ENCODE measurements around the gene IGF2BP2.
"Not testable (repeated sequence)": the region's sequence is repeated elsewhere in the genome, so short reads cannot be mapped to it uniquely, and the experiment has no call there.

Gene IGF2BP2

GRCh38 chr3:185823078-185824044 lies 1.5 kb downstream of the IGF2BP2 start:
- Histone ChIP-seq H3K4me1 (ENCODE audit: control insufficient read depth, insufficient read depth, low read length, poor library complexity, severe bottlenecking) (peaks cover 8% of the 10 kb centered on the region), H3K9me3 (ENCODE audit: control insufficient read depth, low read length) (peaks cover 8% of the 10 kb centered on the region), H3K27ac (ENCODE audit: low read depth, low read length, severe bottlenecking) (peak overlapping the region; percentile 96), H3K36me3 (ENCODE audit: control insufficient read depth, insufficient read depth, low read length) (peaks cover 13% of the 10 kb centered on the region), H3K4me3 (ENCODE audit: extremely low read depth, insufficient read depth, low read length, poor library complexity, severe bottlenecking) (peak overlapping the region; percentile 75)
- 0 to 1% methylated on average over 47 to 57 of the region's 84 CpGs for WGBS, 2 experiments (ENCODE audit: insufficient coverage in 2 of 2)

GRCh38 chr3:185822221-185823000 lies 2.4 kb downstream of the IGF2BP2 start:
- peak overlapping the region; percentile 96 for H3K27ac ChIP-seq (ENCODE audit: low read depth, low read length, severe bottlenecking)
- 9 to 20% methylated on average over 1 to 3 of the region's 9 CpGs for WGBS, 2 experiments (ENCODE audit: insufficient coverage in 2 of 2)
- H3K9me3 ChIP-seq (ENCODE audit: control insufficient read depth, low read length) = peaks cover 3% of the 10 kb centered on the region
- H3K4me1 ChIP-seq (ENCODE audit: control insufficient read depth, insufficient read depth, low read length, poor library complexity, severe bottlenecking) = peaks cover 8% of the 10 kb centered on the region
- peak overlapping the region; percentile 75 for H3K4me3 ChIP-seq (ENCODE audit: extremely low read depth, insufficient read depth, low read length, poor library complexity, severe bottlenecking)
- H3K36me3 ChIP-seq (ENCODE audit: control insufficient read depth, insufficient read depth, low read length) = peaks cover 3% of the 10 kb centered on the region

- 7 to 18% methylated on average over 1 to 2 of the region's 6 CpGs for WGBS, 2 experiments (ENCODE audit: insufficient coverage in 2 of 2)
- peak overlapping the region; percentile 96 for H3K27ac ChIP-seq (ENCODE audit: low read depth, low read length, severe bottlenecking)
Measured at GRCh38 chr3:185820973-185821758, 3.7 kb downstream of the IGF2BP2 start.

GRCh38 chr3:185818267-185818875 lies 6.5 kb downstream of the IGF2BP2 start:
- Histone ChIP-seq H3K4me3 (ENCODE audit: extremely low read depth, insufficient read depth, low read length, poor library complexity, severe bottlenecking) (no peak overlapping the region), H3K9me3 (ENCODE audit: control insufficient read depth, low read length) (no peaks in the 10 kb centered on the region), H3K27ac (ENCODE audit: low read depth, low read length, severe bottlenecking) (no peak overlapping the region), H3K36me3 (ENCODE audit: control insufficient read depth, insufficient read depth, low read length) (no peaks in the 10 kb centered on the region), H3K4me1 (ENCODE audit: control insufficient read depth, insufficient read depth, low read length, poor library complexity, severe bottlenecking) (peaks cover 38% of the 10 kb centered on the region)

More at GRCh38 chr3:185820973-185821758, 3.7 kb downstream of the IGF2BP2 start:
- Histone ChIP-seq H3K36me3 (ENCODE audit: control insufficient read depth, insufficient read depth, low read length) (no peaks in the 10 kb centered on the region), H3K9me3 (ENCODE audit: control insufficient read depth, low read length) (no peaks in the 10 kb centered on the region), H3K4me3 (ENCODE audit: extremely low read depth, insufficient read depth, low read length, poor library complexity, severe bottlenecking) (peak overlapping the region; percentile 27), H3K4me1 (ENCODE audit: control insufficient read depth, insufficient read depth, low read length, poor library complexity, severe bottlenecking) (peaks cover 12% of the 10 kb centered on the region)

- Histone ChIP-seq H3K36me3 (ENCODE audit: control insufficient read depth, insufficient read depth, low read length) (peaks cover 4% of the 10 kb centered on the region), H3K9me3 (ENCODE audit: control insufficient read depth, low read length) (no peaks in the 10 kb centered on the region), H3K4me1 (ENCODE audit: control insufficient read depth, insufficient read depth, low read length, poor library complexity, severe bottlenecking) (peaks cover 60% of the 10 kb centered on the region), H3K27ac (ENCODE audit: low read depth, low read length, severe bottlenecking) (peak overlapping the region; percentile 48), H3K4me3 (ENCODE audit: extremely low read depth, insufficient read depth, low read length, poor library complexity, severe bottlenecking) (no peak overlapping the region)
- 38 to 51% methylated on average over 4 of the region's 11 CpGs for WGBS, 2 experiments (ENCODE audit: insufficient coverage in 2 of 2)
Measured at GRCh38 chr3:185815391-185816282, 9.2 kb downstream of the IGF2BP2 start.

DNA sequence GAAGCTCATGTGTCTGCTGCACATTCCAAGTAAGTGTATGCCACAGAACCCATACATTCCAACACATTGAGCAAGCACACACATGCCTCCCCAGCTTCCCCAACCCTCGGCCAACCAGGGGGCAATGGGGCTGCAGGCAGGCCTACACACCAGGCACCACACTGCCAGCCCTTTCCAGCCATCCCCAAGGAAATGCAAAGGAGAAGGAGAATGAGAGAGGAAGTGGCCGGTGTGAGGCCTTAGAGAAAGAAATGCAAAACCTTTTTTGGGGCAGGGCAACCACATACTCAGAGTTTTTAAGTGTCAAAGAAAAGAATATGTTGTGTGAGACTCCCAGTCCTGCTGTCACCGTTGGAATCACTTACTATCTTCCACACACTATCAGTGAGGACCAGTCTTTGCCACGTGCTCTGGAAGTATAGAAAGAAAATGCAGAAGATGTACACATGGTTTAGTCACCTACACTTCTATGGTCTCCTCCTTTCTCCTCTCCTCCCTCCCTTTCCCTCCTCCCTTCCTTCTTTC lies 11.1 kb downstream of the IGF2BP2 start:
- H3K4me1 ChIP-seq (ENCODE audit: control insufficient read depth, insufficient read depth, low read length, poor library complexity, severe bottlenecking) = peaks cover 52% of the 10 kb centered on the region
- 17% methylated on average over 2 of the region's 4 CpGs; no CpG with 5 or more reads in 1 of the 2 experiments for WGBS, 2 experiments (ENCODE audit: insufficient coverage in 2 of 2)
- peaks cover 15% of the 10 kb centered on the region for H3K36me3 ChIP-seq (ENCODE audit: control insufficient read depth, insufficient read depth, low read length)
- H3K9me3 ChIP-seq (ENCODE audit: control insufficient read depth, low read length) = no peaks in the 10 kb centered on the region
- H3K27ac ChIP-seq (ENCODE audit: low read depth, low read length, severe bottlenecking) = peak overlapping the region; percentile 87
- H3K4me3 ChIP-seq (ENCODE audit: extremely low read depth, insufficient read depth, low read length, poor library complexity, severe bottlenecking) = no peak overlapping the region

GRCh38 chr3:185813205-185813604 lies 11.6 kb downstream of the IGF2BP2 start:
- H3K36me3 ChIP-seq (ENCODE audit: control insufficient read depth, insufficient read depth, low read length) = peaks cover 18% of the 10 kb centered on the region
- no peak overlapping the region for H3K4me3 ChIP-seq (ENCODE audit: extremely low read depth, insufficient read depth, low read length, poor library complexity, severe bottlenecking)
- peaks cover 52% of the 10 kb centered on the region for H3K4me1 ChIP-seq (ENCODE audit: control insufficient read depth, insufficient read depth, low read length, poor library complexity, severe bottlenecking)
- H3K27ac ChIP-seq (ENCODE audit: low read depth, low read length, severe bottlenecking) = peak overlapping the region; percentile 87
- no peaks in the 10 kb centered on the region for H3K9me3 ChIP-seq (ENCODE audit: control insufficient read depth, low read length)
- 70 to 80% methylated on average over 1 to 2 of the region's 2 CpGs for WGBS, 2 experiments (ENCODE audit: insufficient coverage in 2 of 2)

DNA sequence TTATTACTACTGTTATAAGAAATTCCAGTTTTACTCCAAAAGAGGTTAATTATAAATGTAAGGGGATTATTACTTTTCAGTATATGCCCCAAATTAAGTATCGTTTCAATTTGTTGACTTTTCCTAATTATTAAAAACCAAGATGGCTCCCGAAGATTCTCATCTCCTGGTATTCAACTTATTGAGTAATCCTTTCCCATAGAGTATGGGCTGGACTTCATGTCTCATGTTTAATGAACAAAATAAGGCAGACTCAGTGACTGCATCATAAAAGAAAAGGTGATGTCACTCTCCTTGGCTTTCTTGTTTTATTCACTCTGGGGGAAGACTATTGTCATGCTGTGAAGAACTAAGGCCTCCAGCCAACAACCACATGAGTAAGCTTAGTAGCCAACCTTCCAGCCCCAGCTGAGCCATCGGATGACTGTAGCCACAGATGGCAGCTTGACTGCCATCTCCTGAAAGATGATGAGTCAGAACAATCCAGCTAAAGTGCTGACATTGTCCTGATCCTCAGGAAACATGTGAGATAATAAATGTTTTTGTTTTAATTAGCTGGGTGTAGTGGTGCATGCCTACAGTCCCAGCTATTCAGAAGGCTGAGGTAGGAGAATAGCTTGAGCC lies 17.3 kb downstream of the IGF2BP2 start:
- Histone ChIP-seq H3K4me3 (ENCODE audit: extremely low read depth, insufficient read depth, low read length, poor library complexity, severe bottlenecking) (no peak overlapping the region), H3K36me3 (ENCODE audit: control insufficient read depth, insufficient read depth, low read length) (peaks cover 32% of the 10 kb centered on the region), H3K9me3 (ENCODE audit: control insufficient read depth, low read length) (peaks cover 5% of the 10 kb centered on the region), H3K27ac (ENCODE audit: low read depth, low read length, severe bottlenecking) (no peak overlapping the region), H3K4me1 (ENCODE audit: control insufficient read depth, insufficient read depth, low read length, poor library complexity, severe bottlenecking) (peaks cover 15% of the 10 kb centered on the region)
- WGBS, 2 experiments (ENCODE audit: insufficient coverage in 2 of 2) = 67 to 84% methylated on average over 1 to 3 of the region's 3 CpGs

- 84 to 89% methylated on average over 5 to 6 of the region's 6 CpGs for WGBS, 2 experiments (ENCODE audit: insufficient coverage in 2 of 2)
Measured at GRCh38 chr3:185798831-185799110, 26.1 kb downstream of the IGF2BP2 start.

More at GRCh38 chr3:185798831-185799110, 26.1 kb downstream of the IGF2BP2 start:
- not testable (repeated sequence) for H3K4me3 ChIP-seq (ENCODE audit: extremely low read depth, insufficient read depth, low read length, poor library complexity, severe bottlenecking); H3K9me3 ChIP-seq (ENCODE audit: control insufficient read depth, low read length); H3K27ac ChIP-seq (ENCODE audit: low read depth, low read length, severe bottlenecking)
- Histone ChIP-seq H3K36me3 (ENCODE audit: control insufficient read depth, insufficient read depth, low read length) (peaks cover 19% of the 10 kb centered on the region), H3K4me1 (ENCODE audit: control insufficient read depth, insufficient read depth, low read length, poor library complexity, severe bottlenecking) (peaks cover 31% of the 10 kb centered on the region)
